Kidney epithelial cell (primary cell): ENCODE measurements around the gene MCCC2. TPM values are rescaled to one million over a fixed set of nuclear protein-coding genes. Genes with fewer than 3 reads are reported as not detected.

Source experiments
- DNase-seq: peaks from one replicate; pipeline ENCODE4 v3.0.0-alpha.2; 2010; ENCODE audit warnings: low read depth
- H3K27me3 ChIP-seq: 2 replicates; pipeline ENCODE4 v1.6.0; 2011; ENCODE audit warnings: low read length; ENCODE audit not compliant: control insufficient read depth, insufficient read depth
- H3K36me3 ChIP-seq: 2 replicates; pipeline ENCODE4 v1.5.1; 2011; ENCODE audit warnings: low read length; ENCODE audit not compliant: control insufficient read depth, insufficient read depth
- H3K4me3 ChIP-seq: 2 replicates; pipeline ENCODE4 v1.5.1; 2011; ENCODE audit warnings: low read depth, mild to moderate bottlenecking, control low read depth, low read length
- total RNA-seq: library from RNA; depleted of rRNA; stranded (reverse); fragments of >200 nt; gene quantifications from 2 replicates; pipeline ENCODE4 v1.2.3, GENCODE V29; 2015
- TF ChIP-seq, protein P1 (sequence below): IDR thresholded peaks from 2 replicates; pipeline ENCODE4 v1.5.1; 2011; ENCODE audit warnings: mild to moderate bottlenecking, moderate library complexity, low read length, control low read depth, inconsistent platforms; ENCODE audit not compliant: insufficient read depth, poor library complexity, severe bottlenecking

The MCCC2 gene
- total RNA-seq, 1 donor from 2014 or later = 44.1 TPM

DNA sequence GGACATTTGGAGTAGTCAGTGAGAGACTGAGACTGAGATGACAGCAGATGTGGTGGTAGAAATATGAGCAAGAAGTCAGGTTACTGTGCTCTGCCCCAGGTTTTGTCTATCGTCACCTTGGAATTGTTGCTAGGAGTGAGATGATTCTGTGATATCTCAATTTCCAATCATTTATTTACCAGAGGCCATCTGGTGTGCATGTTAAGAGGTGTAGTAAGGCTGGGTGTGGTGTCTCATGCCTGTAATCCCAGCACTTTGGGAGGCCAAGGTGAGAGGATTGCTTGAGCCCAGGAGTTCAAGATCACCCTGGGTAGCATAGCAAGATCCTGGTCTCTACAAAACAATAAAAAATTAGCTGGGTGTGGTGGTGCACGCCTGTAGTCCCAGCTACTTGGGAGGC lies 93.4 kb downstream of the MCCC2 start:
- H3K36me3 ChIP-seq = no peaks in the 10 kb centered on the region
- H3K4me3 ChIP-seq = no peak overlapping the region
- H3K27me3 ChIP-seq = no peaks in the 10 kb centered on the region
- TF ChIP-seq, protein P1, sequence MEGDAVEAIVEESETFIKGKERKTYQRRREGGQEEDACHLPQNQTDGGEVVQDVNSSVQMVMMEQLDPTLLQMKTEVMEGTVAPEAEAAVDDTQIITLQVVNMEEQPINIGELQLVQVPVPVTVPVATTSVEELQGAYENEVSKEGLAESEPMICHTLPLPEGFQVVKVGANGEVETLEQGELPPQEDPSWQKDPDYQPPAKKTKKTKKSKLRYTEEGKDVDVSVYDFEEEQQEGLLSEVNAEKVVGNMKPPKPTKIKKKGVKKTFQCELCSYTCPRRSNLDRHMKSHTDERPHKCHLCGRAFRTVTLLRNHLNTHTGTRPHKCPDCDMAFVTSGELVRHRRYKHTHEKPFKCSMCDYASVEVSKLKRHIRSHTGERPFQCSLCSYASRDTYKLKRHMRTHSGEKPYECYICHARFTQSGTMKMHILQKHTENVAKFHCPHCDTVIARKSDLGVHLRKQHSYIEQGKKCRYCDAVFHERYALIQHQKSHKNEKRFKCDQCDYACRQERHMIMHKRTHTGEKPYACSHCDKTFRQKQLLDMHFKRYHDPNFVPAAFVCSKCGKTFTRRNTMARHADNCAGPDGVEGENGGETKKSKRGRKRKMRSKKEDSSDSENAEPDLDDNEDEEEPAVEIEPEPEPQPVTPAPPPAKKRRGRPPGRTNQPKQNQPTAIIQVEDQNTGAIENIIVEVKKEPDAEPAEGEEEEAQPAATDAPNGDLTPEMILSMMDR = no peak
- no peak for DNase-seq

DNA sequence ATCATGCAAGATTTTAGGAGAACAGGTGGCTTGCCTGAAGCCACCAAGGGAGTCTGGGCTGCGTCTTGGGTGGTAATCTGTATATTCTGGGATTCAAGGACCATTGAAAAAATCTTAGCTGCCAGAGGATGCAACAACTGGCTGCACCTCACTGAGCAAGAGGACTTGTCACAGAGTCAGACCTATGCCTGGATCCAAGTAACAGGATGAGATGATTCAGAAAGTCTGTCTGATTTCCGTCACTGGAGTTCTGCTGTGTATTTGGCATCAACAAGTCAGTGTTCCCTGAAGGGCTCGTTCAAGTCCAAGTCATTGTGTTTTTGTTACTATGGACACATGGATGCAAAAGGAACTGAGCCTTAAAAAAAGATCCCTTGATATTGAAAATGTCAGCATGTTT lies 94.2 kb downstream of the MCCC2 start:
- Histone ChIP-seq H3K27me3 (no peaks in the 10 kb centered on the region), H3K36me3 (no peaks in the 10 kb centered on the region), H3K4me3 (no peak overlapping the region)
- no peak for DNase-seq
- TF ChIP-seq, protein P1 = no peak

DNA sequence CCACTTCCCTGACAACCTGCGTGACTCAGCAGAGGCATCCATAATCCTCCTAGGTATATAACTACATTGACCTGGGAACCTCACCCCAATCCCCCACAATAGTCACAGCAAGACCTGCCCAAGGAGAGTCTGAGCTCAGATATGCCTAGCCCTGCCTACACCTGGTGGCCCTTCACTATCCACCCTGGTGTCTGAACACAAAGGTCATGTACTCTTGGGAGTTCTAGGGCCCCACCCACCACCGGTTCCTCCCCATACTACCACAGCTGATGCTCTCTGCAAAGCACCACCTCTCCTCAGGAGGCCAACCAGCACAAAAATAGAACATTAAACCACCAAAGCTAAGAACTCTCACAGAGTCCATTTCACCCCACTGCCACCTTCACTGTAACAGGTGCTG lies 97.2 kb downstream of the MCCC2 start:
- TF ChIP-seq, protein P1 = no peak
- Histone ChIP-seq H3K27me3 (no peaks in the 10 kb centered on the region), H3K4me3 (no peak overlapping the region), H3K36me3 (no peaks in the 10 kb centered on the region)
- DNase-seq = no peak

DNA sequence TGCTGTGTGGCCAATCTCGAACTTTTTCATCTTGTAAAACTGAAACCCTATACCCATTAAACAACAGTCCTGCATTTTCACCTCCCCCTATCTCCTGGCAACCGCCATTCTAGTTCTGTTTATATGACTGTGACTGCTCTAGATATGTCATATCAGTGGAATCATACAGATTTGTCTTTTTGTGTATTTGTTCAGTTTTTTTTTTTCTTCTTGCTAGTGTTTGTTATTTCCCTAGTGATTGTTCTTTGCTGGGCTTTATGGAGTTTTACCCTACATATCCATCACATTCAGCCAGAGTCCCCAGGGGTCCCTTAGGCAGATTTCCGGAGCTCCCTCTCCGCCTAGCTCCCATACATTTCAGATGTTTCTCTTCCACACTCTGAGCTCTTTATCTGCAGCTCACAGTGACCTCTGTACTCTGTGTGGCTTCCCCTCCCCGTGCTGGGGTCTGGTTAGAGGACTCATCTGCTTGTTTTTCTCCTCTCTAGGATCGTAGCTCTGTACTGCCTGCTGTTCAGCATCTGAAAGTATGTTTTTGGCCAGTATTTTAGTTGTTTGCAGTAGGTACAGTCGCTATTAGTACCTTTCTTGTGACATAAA lies 106.8 kb downstream of the MCCC2 start:
- no peak overlapping the region for H3K4me3 ChIP-seq
- H3K27me3 ChIP-seq = peaks cover 2% of the 10 kb centered on the region
- no peak for DNase-seq
- TF ChIP-seq, protein P1 = no peak
- no peaks in the 10 kb centered on the region for H3K36me3 ChIP-seq

DNA sequence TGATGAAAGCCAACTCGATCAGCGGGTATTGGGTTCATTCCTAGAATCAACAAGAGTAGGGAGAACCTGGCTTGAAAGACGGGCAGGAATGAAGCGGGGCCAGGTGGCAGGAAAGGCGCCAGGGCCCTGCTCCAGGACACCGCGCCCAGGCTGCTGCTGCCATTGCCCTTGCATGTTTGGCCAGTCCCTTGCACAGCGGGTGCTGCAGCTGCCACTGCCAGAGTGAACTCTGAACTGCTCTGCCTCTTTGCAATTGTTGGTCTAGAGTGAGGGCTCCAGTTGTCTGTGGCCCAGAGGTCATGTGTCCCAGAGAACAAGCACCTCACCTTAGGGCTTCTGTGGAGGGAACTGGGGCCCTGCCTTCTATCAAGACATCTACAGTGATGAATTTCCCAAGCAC lies 107.9 kb downstream of the MCCC2 start:
- H3K27me3 ChIP-seq = peaks cover 2% of the 10 kb centered on the region
- H3K4me3 ChIP-seq = no peak overlapping the region

More for the DNA sequence above, 107.9 kb downstream of the MCCC2 start:
- no peak for DNase-seq
- H3K36me3 ChIP-seq = no peaks in the 10 kb centered on the region
- TF ChIP-seq, protein P1 = no peak
